Measurements from ENCODE around the gene PRM3.

PRM3 gene

DNA sequence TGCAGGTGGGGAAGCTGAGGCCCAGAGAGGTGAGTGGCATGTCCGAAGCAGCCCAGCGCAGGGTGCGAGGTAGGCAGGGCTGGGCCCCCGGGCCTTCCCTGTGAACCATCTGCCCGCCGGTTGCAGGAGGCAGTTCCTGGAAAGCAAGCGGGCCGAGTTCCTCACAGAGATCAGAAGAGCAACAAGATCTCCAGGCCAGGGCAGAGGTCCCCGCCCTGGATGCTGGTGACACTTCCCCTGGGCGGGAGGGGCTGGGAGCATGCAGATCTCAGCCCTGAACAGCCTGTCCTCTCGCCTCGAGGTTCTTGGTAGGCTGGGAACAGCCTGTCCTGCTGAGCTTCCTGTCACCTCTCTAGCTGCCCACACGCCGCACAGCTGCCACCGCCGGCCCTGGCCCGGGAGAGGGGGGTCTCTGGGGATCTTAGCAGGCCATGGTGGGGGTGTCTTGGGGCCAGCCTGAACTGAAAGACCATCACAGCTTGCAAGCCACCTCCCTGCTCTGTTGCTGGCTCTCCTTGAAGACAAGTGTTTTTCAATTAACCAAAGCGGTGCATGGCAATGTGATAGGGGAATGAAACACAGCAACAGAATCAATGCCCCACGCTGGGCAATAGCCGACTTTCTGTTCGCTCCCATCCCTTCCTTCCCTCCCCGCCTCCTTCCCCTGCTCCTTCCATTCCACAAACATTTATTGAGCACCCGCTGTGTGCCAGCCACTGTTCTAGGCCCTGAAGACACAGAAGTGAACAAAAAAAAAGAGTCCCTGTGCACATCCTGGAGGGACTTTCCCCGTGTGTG, 49.1 kb downstream of the PRM3 start:
- no peak for DNase-seq
